ENCODE results near the gene SND1.

SND1 gene

GRCh38 chr7:127752829-127753228 lies 100.8 kb downstream of the SND1 start:
- H3K4me1 ChIP-seq (ENCODE audit: insufficient read depth, poor library complexity, severe bottlenecking), result no peaks in the 10 kb centered on the region
- ATAC-seq (ENCODE audit: low read depth) (no peak), DNase-seq (ENCODE audit: low spot score) (no peak)
- no peaks in the 10 kb centered on the region for H3K27me3 ChIP-seq (ENCODE audit: insufficient read depth, poor library complexity, severe bottlenecking)
- H3K4me3 ChIP-seq (ENCODE audit: severe bottlenecking), result no peak overlapping the region
- H3K36me3 ChIP-seq (ENCODE audit: low read depth), result peaks cover 10% of the 10 kb centered on the region
- no peak overlapping the region for H3K27ac ChIP-seq (ENCODE audit: poor library complexity, severe bottlenecking)
- H3K9me3 ChIP-seq (ENCODE audit: severe bottlenecking), result no peaks in the 10 kb centered on the region
- TF ChIP-seq CTCF (IDR thresholded peaks at IDR 0.05; ENCODE audit: poor library complexity, severe bottlenecking), result no peak

DNA sequence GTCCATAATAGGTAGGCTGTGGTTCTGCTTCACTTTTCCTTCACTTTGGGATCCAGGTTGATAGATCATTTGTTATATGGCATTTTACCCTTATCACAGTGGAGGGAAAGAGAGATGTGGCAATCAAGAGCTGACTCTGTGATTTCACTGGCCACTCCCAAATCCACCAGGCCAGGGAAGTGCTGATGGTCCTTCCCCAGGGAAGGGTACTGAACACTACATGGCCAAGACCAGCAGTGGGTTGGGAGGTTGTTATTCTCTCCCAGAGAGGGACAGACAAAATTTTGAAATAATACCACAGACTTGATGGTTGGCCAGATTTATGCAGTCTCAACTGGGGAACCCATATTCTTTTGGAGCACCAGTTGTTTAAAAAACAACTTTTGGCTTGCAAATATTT lies 102.5 kb downstream of the SND1 start:
- H3K4me3 ChIP-seq (ENCODE audit: severe bottlenecking), result no peak overlapping the region
- H3K4me1 ChIP-seq (ENCODE audit: insufficient read depth, poor library complexity, severe bottlenecking), result no peaks in the 10 kb centered on the region
- H3K27me3 ChIP-seq (ENCODE audit: insufficient read depth, poor library complexity, severe bottlenecking), result no peaks in the 10 kb centered on the region
- no peak for ATAC-seq (ENCODE audit: low read depth)
- no peak for DNase-seq (ENCODE audit: low spot score)
- no peak for TF ChIP-seq CTCF (IDR thresholded peaks at IDR 0.05; ENCODE audit: poor library complexity, severe bottlenecking)
- H3K27ac ChIP-seq (ENCODE audit: poor library complexity, severe bottlenecking), result no peak overlapping the region
- H3K9me3 ChIP-seq (ENCODE audit: severe bottlenecking), result no peaks in the 10 kb centered on the region
- H3K36me3 ChIP-seq (ENCODE audit: low read depth), result peaks cover 6% of the 10 kb centered on the region

DNA sequence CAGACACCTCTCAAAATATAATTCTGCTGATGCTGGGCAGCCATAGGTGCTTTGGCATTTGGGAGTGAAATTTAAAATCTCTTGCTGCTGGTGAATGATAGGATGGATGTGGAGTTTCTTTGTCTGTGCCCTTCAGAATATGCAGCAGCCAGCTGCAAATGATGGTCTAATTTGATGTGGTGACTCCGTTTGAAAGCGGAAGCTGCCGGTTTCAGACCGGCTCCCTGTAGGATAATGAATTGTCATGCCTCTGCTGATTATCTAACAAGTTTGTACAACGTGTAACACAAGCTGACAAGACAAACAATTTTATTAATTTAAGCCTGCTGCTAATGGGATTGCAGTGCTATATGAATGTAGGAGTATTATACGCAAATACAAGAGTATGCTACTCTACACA lies 103.5 kb downstream of the SND1 start:
- ATAC-seq (ENCODE audit: low read depth) (no peak), DNase-seq (ENCODE audit: low spot score) (no peak)
- no peaks in the 10 kb centered on the region for H3K9me3 ChIP-seq (ENCODE audit: severe bottlenecking)
- H3K36me3 ChIP-seq (ENCODE audit: low read depth), result peaks cover 6% of the 10 kb centered on the region
- no peaks in the 10 kb centered on the region for H3K4me1 ChIP-seq (ENCODE audit: insufficient read depth, poor library complexity, severe bottlenecking)
- no peak for TF ChIP-seq CTCF (IDR thresholded peaks at IDR 0.05; ENCODE audit: poor library complexity, severe bottlenecking)
- H3K27ac ChIP-seq (ENCODE audit: poor library complexity, severe bottlenecking), result no peak overlapping the region
- H3K27me3 ChIP-seq (ENCODE audit: insufficient read depth, poor library complexity, severe bottlenecking), result no peaks in the 10 kb centered on the region
- H3K4me3 ChIP-seq (ENCODE audit: severe bottlenecking), result no peak overlapping the region

- ATAC-seq (ENCODE audit: low read depth), result no peak
- no peak for DNase-seq (ENCODE audit: low spot score)
- H3K36me3 ChIP-seq (ENCODE audit: low read depth), result peaks cover 6% of the 10 kb centered on the region
- H3K4me3 ChIP-seq (ENCODE audit: severe bottlenecking), result no peak overlapping the region
- no peaks in the 10 kb centered on the region for H3K4me1 ChIP-seq (ENCODE audit: insufficient read depth, poor library complexity, severe bottlenecking)
- no peak for TF ChIP-seq CTCF (IDR thresholded peaks at IDR 0.05; ENCODE audit: poor library complexity, severe bottlenecking)
- no peaks in the 10 kb centered on the region for H3K27me3 ChIP-seq (ENCODE audit: insufficient read depth, poor library complexity, severe bottlenecking)
- no peaks in the 10 kb centered on the region for H3K9me3 ChIP-seq (ENCODE audit: severe bottlenecking)
- H3K27ac ChIP-seq (ENCODE audit: poor library complexity, severe bottlenecking), result no peak overlapping the region
Observed at GRCh38 chr7:127755965-127756364, 104.0 kb downstream of the SND1 start.

DNA sequence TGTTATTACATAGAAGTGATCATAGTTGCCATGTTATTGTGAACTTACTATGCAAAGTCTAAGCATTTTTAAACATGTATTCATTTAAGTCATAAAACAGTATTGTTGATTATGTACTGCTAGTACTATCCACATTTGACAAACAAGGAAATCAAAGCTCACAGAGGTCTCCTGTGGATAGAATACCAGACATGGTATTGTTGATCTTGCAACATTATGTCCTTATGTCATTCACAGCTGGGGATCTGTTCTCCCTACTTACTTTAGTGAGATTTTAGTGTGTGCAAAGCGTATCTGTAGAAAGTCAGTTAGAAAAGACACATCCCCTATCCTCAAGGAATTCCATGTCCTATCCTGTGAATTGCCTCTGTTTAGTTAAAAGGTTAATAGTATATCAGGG lies 106.1 kb downstream of the SND1 start:
- DNase-seq (ENCODE audit: low spot score) (no peak), ATAC-seq (ENCODE audit: low read depth) (no peak)
- H3K27ac ChIP-seq (ENCODE audit: poor library complexity, severe bottlenecking), result no peak overlapping the region
- no peak for TF ChIP-seq CTCF (IDR thresholded peaks at IDR 0.05; ENCODE audit: poor library complexity, severe bottlenecking)
- H3K4me3 ChIP-seq (ENCODE audit: severe bottlenecking), result no peak overlapping the region
- H3K36me3 ChIP-seq (ENCODE audit: low read depth), result peaks cover 6% of the 10 kb centered on the region
- no peaks in the 10 kb centered on the region for H3K9me3 ChIP-seq (ENCODE audit: severe bottlenecking)
- no peaks in the 10 kb centered on the region for H3K4me1 ChIP-seq (ENCODE audit: insufficient read depth, poor library complexity, severe bottlenecking)
- H3K27me3 ChIP-seq (ENCODE audit: insufficient read depth, poor library complexity, severe bottlenecking), result no peaks in the 10 kb centered on the region
